Central memory CD4-positive, alpha-beta T cell (primary cell): ENCODE data around the gene ALPK1.
"Not testable (repeated sequence)": the region's sequence is repeated elsewhere in the genome, so short reads cannot be mapped to it uniquely, and the experiment has no call there.

Source experiments
- DNase-seq: peaks from one replicate; pipeline ENCODE4 v3.0.0; 2022
- total RNA-seq, 3 experiments: gene quantifications; one replicate each; lab custom pipeline; 2026; lab: John Stamatoyannopoulos, UW

ALPK1 gene
- total RNA-seq: 7.1 to 30.2 (median 26.8) reads per million in 3 experiments

GRCh38 chr4:112296949-112297880 lies at the start of gene ALPK1:
ALPK1 (plus strand) TSS chr4:112297369.
- peak; percentile 52 for DNase-seq

DNA sequence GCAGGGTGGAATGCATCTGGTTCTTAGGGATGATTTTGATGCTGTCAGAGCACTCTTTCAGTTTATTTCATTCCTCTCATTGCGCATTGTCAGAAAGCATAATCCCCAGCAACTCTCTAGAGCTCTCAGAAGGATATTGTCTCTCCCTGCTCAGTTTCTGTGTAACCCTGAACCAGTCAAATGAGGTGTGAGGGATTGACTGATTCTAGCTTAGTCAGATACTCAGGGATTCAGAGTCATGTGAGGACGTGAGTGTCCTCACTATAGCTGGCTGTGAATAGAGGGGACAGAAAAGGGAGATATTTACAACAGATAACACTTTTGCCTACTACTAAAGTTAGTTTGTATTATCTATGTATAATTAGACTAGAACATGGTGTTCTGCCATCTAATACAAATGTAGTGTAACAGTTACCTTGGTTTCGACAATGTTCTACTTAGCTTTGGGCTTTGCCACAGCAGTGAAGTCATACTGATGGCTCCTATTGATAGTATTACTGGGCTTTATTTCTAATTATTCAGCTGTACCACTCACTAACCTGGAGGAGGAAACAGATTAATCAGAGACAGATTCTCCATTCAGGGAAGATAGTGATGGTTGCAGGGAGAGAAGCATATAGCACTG lies 46.0 kb upstream of the ALPK1 start:
- DNase-seq: no peak

DNA sequence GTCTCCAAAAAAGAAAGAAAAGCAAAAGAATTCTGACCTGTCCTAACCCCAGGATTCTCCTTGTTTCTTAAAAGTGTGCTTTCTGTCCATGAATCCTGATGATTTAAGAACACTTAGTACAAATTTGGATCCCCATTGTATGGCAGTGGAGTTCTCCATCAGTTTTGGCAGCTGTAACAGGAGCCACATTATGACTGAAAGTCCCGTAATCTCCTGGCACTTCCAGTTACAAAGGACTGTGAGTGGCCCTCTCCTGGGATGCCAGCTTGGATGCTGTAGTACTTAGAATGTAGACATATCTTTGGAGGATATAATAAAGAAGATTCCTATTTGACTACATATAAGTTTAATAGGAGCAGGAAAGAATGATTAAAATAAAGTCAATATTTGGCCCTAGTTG lies 44.9 kb upstream of the ALPK1 start:
- DNase-seq: no peak

DNA sequence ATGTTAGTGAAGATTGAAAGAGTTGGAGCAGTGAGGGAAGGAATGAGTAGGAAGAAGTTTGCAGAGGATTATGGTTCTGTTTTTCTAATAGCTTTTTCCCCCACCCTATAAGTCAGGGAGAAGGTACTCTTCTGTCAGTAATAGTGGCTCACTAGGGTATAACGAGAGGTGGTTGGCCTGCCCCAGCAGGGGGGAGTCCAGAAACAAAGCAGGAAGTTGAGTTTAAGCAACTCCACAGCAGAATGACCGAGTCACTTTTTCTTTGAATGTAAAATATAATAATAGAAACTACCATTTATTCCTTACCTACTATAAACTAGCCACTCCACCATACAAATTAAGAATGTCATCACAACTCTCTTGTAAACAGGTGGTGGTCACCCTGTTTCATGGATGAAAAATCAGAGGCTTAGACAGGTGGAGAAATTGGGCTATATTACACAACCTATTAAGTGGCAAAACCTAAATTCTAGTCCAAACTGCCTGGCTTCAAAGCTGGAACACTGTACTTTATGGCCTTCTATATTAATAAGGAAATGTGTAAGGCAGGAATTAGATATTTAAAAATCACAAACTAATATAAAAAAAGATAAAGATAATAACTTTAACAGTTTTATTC lies 43.7 kb upstream of the ALPK1 start:
- DNase-seq: no peak

GRCh38 chr4:112257098-112257497 lies 40.1 kb upstream of the ALPK1 start:
- no peak for DNase-seq

DNA sequence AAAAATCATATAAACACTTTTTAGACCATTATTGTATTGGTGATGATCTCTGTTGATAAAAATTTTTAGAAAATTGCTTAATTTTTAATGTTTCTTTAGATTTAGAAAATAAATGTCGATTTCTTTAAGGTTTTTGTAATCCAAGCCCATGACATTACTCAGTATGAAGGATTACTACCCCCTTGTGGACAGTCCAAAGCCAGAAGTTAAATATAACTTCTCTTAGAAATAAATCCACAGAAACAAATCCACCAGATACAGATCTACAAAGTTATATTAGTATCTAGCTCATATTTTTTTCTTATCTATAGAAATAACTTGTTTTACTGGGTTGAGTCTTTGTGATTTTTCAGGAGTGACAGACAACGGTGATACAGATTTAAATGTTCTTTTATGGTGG lies 30.3 kb upstream of the ALPK1 start:
- DNase-seq: peak; percentile 13

- DNase-seq: no peak
Observed at GRCh38 chr4:112270051-112270450, 27.1 kb upstream of the ALPK1 start.

DNA sequence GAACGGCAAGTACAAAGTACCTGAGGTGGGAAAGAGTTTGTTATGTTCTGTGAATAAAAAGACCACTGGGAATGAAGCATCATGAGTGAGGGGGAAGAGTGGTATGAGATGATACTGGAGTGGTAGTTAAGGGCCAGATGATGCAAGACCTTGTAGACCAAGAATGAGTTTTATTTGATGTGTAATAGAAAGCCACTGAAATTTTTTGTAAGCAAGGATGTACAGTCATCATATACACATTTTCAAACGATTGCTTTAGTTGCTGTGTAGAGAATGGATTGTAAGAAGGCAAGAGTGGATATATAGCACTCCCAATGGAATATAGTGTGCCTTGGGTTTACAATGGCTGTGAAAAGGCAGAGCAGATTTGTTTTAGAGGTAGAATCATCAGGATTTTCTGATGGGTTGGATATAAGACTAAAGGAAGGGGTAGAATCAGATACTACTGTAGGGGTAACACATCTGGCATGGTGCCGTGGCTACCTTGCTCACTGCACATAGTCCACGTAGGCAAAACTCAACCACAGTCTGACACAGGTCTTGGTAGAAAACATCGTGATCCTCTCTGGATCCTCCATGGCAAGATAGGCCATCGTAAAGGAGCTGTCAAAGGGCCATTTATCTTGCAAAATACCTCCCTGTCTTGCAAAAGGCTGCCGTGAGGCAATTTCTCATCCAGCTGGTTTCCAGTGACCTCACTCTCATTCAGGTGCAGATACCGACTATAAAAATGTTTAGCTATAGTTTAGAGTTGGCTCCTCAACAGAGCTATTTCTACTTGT lies 26.3 kb upstream of the ALPK1 start:
- no peak for DNase-seq

GRCh38 chr4:112272292-112272691 lies 24.9 kb upstream of the ALPK1 start:
- DNase-seq: no peak

GRCh38 chr4:112274959-112275358 lies 22.2 kb upstream of the ALPK1 start:
- no peak for DNase-seq

GRCh38 chr4:112276113-112276512 lies 21.1 kb upstream of the ALPK1 start:
- DNase-seq: no peak

- DNase-seq: no peak
Observed at GRCh38 chr4:112277220-112277619, 19.9 kb upstream of the ALPK1 start.

DNA sequence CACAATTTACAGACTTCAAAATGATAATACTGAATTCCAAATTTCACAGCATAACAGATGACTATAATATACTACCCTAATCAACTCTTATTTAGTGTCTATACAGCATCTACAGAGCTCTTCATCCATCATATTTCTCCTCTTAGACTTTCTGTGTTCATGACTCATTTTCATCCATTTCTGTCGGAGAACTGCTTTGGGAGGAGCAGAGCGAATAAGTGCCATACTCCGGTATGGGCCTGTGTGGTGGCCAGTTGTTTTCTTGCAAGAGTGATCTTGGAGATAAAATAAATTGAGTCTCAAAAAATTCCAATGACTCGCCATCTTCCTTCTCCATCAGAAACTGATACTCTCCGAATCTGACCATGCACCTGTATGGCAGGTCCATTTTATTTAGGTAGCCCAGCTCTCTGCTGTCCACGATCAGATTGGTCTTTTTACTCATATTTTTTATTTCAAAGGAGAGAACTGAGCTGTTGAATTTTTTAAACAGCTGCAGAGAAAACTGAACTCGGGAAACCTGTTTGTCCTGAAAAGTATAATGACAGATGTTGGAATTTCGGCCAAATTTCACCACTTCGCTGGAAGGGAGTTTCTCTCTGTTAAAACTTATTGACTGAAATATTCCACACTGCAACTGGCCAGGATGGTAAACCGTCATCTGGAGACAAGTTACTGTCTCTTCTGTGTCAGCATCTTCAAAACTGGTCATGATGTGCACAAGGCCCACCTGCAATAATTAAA lies 19.3 kb upstream of the ALPK1 start:
- no peak for DNase-seq

DNA sequence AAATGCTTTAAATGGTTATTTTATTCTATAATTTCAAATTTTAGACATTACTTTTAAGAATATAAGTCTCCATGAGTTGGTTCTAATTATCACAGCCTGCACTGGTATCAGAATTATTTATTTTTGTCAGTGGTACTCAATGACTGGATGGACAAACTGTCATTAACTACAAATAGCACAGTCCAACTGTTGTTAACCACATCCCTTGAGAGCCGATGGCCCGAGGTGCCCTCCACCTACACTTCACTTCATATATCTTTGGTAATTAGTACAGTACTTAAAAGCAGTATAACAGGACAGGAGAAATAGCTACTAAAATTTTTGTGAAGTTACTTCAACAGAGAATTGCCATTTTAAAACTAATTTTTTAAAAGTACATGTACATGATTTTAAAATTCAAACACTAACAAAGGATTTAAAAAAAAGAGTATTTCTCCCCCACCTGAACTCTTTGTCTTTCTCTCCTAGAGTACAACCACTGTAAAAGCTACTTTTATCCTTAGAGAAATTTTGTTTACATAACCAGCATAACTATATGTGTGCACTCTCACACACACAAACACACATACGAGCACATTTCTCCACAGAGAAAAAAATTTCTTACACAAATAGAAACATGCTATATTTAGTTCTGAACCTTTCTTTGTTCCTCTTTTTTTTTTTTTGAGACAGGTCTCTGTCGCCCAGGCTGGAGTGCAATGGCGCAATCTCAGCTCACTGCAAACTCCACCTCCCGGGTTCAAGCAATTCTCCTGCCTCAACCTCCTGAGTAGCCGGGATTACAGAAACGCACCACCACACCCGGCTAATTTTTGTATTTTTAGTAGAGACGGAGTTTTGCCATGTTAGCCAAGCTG lies 17.9 kb upstream of the ALPK1 start:
- DNase-seq: no peak

- no peak for DNase-seq
Observed at GRCh38 chr4:112279882-112280315, 17.3 kb upstream of the ALPK1 start.

DNA sequence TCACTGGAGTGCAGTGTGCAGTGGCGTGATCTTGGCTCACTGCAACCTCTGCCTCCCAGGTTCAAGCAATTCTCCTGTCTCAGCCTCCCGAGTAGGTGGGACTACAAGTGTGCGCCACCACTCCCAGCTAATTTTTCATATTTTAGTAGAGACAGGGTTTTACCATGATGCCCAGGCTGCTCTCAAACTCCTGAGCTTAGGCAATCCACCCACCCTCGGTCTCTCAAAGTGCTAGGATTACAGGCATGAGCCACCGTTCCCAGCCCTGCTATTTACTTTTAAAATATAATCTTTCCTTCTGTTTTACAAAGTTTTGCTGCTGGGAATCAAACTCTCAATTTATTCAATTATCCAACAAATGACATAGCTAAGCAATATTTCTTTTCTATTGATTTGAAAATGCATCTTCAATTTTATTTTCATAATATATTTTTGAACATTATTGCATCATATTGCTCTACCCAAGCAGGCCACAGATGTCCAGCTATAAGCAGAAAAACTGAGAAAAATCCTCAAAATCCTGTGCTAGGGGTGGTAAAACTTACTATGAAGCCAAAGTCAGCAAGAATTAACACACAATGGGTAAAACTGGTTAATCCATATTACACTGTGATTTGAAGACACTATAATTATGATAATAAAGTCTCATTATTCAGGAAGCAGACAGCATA lies 16.6 kb upstream of the ALPK1 start:
- no peak for DNase-seq

DNA sequence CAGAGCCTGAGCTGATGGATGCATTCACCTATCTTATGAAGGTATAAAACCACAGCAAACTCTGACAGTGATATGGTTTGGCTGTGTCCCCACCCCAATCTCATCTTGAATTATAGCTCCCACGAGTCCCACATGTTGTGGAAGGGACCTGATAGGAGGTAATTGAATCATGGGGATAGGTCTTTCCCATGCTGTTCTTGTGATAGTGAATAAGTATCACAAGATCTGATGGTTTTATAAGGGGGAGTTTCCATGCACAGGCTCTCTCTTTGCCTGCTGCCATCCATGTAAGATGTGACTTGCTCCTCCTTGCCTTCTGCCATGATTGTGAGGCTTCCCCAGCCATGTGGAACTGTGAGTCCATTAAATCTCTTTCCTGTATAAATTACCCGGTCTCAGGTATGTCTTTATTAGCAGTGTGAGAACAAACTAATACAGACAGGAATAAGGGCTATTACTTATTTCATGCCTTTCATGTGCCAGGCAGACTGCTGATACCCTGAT lies 15.2 kb upstream of the ALPK1 start:
- not testable (repeated sequence) for DNase-seq

DNA sequence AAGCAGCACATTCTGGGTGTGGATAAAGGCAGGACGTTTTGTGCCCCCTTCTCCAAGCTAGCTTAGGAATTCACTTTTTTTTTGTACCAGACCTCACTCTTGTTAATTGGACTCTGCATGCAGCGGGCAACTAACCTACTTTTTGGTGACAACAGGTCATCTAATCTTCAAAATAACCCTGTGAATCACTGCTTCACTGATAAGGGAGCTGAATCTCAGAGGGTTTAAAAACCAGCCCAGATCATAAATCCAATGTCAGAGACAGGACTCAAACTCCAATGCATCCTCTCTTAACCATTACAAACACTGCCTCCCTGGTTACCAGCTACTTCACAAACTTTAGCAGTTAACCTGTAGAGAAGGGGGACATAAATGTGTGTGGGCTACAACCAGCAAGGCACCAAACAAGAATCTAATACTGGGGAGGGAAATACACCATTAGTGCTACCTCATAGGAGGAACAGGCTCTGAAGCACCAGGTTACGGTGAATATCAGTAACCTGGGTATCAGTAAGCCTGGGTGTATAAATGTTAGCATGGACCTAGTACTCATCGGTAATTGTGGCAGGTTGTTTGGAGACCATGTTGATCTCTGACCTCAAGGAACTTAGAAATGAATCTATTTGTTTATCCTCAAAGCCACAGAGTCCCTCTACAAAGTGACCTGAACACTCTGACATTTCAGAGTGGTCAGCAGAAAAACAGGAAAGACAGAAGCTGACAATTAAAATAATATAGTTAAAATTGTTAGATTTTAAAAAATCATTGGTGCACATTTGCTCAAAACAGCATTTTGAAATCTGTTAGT lies 14.1 kb upstream of the ALPK1 start:
- DNase-seq: no peak

- no peak for DNase-seq
Observed at GRCh38 chr4:112284166-112284565, 13.0 kb upstream of the ALPK1 start.
